ENCODE data around the gene FRYL.

The FRYL gene

GRCh38 chr4:48753159-48753558 is 26.9 kb downstream of the FRYL start:
- Histone ChIP-seq H3K9me3 (ENCODE audit: insufficient read depth, low read depth, low read length) (peaks cover 2% of the 10 kb centered on the region), H2AFZ (ENCODE audit: insufficient read depth, low read length, poor library complexity) (no peak overlapping the region), H3K4me3 (ENCODE audit: low read depth, low read length) (no peak overlapping the region), H2BK120ac (ENCODE audit: insufficient read depth, low read length, poor library complexity) (no peak overlapping the region), H3K4me2 (ENCODE audit: low read length) (no peak overlapping the region), H3K4me1 (ENCODE audit: control insufficient read depth in 1 of 2, insufficient read depth in 2 of 2, low read length in 2 of 2) (peaks cover 4 to 7% of the 10 kb centered on the region in 2 experiments), H3K79me1 (ENCODE audit: low read length) (no peaks in the 10 kb centered on the region), H3K79me2 (ENCODE audit: control insufficient read depth, insufficient read depth, low read length, poor library complexity) (no peaks in the 10 kb centered on the region), H3K4ac (ENCODE audit: low read depth, low read length) (no peak overlapping the region), H3K27ac (ENCODE audit: low read depth, low read length) (no peak overlapping the region), H4K8ac (ENCODE audit: low read depth, low read length) (no peak overlapping the region), H2AK5ac (ENCODE audit: low read length) (no peak overlapping the region), H3K27me3 (ENCODE audit: insufficient read depth, low read length) (no peaks in the 10 kb centered on the region), H3K9ac (ENCODE audit: low read length) (no peak overlapping the region), H3K18ac (ENCODE audit: low read length) (no peak overlapping the region), H3K23ac (ENCODE audit: low read length) (no peak overlapping the region), H4K12ac (ENCODE audit: low read depth, low read length) (no peak overlapping the region), H2BK12ac (ENCODE audit: low read length) (no peak overlapping the region), H4K91ac (ENCODE audit: low read depth, low read length) (no peak overlapping the region), H3K14ac (ENCODE audit: low read length) (no peak overlapping the region), H3K36me3 (ENCODE audit: control insufficient read depth in 1 of 2, insufficient read depth in 2 of 2, low read length in 2 of 2) (no peaks in the 10 kb centered on the region), H2BK5ac (ENCODE audit: low read depth, low read length, poor library complexity) (no peak overlapping the region)
- WGBS (ENCODE audit: extremely low coverage, insufficient coverage, insufficient read length), result no CpG with 5 or more reads among the region's 1 CpG
- DNase-seq, result no peak

GRCh38 chr4:48752726-48753125 is 27.4 kb downstream of the FRYL start:
- Histone ChIP-seq H3K27ac (ENCODE audit: low read depth, low read length) (no peak overlapping the region), H3K36me3 (ENCODE audit: control insufficient read depth in 1 of 2, insufficient read depth in 2 of 2, low read length in 2 of 2) (no peaks in the 10 kb centered on the region), H3K4me3 (ENCODE audit: low read depth, low read length) (no peak overlapping the region), H3K14ac (ENCODE audit: low read length) (no peak overlapping the region), H4K91ac (ENCODE audit: low read depth, low read length) (no peak overlapping the region), H3K79me2 (ENCODE audit: control insufficient read depth, insufficient read depth, low read length, poor library complexity) (no peaks in the 10 kb centered on the region), H3K9me3 (ENCODE audit: insufficient read depth, low read depth, low read length) (peaks cover 2% of the 10 kb centered on the region), H3K4me2 (ENCODE audit: low read length) (no peak overlapping the region), H3K4me1 (ENCODE audit: control insufficient read depth in 1 of 2, insufficient read depth in 2 of 2, low read length in 2 of 2) (peaks cover 4 to 7% of the 10 kb centered on the region in 2 experiments), H2AFZ (ENCODE audit: insufficient read depth, low read length, poor library complexity) (no peak overlapping the region), H2BK120ac (ENCODE audit: insufficient read depth, low read length, poor library complexity) (no peak overlapping the region), H4K8ac (ENCODE audit: low read depth, low read length) (no peak overlapping the region), H2BK5ac (ENCODE audit: low read depth, low read length, poor library complexity) (no peak overlapping the region), H4K12ac (ENCODE audit: low read depth, low read length) (no peak overlapping the region), H2BK12ac (ENCODE audit: low read length) (no peak overlapping the region), H2AK5ac (ENCODE audit: low read length) (no peak overlapping the region), H3K23ac (ENCODE audit: low read length) (no peak overlapping the region), H3K4ac (ENCODE audit: low read depth, low read length) (no peak overlapping the region), H3K18ac (ENCODE audit: low read length) (peak overlapping the region; percentile 75), H3K27me3 (ENCODE audit: insufficient read depth, low read length) (no peaks in the 10 kb centered on the region), H3K79me1 (ENCODE audit: low read length) (no peaks in the 10 kb centered on the region), H3K9ac (ENCODE audit: low read length) (no peak overlapping the region)
- no CpG with 5 or more reads among the region's 5 CpGs for WGBS (ENCODE audit: extremely low coverage, insufficient coverage, insufficient read length)
- DNase-seq, result no peak

GRCh38 chr4:48752246-48752645 is 27.8 kb downstream of the FRYL start:
- no peak overlapping the region for H4K8ac ChIP-seq (ENCODE audit: low read depth, low read length)
- H3K27ac ChIP-seq (ENCODE audit: low read depth, low read length), result no peak overlapping the region
- H3K23ac ChIP-seq (ENCODE audit: low read length), result no peak overlapping the region
- WGBS (ENCODE audit: extremely low coverage, insufficient coverage, insufficient read length), result no CpG with 5 or more reads among the region's 2 CpGs
- peak in 1 of 2 donors; percentile 55 for DNase-seq
- H2AK5ac ChIP-seq (ENCODE audit: low read length), result no peak overlapping the region
- no peak overlapping the region for H3K4ac ChIP-seq (ENCODE audit: low read depth, low read length)
- no peak overlapping the region for H3K4me3 ChIP-seq (ENCODE audit: low read depth, low read length)
- no peaks in the 10 kb centered on the region for H3K36me3 ChIP-seq (ENCODE audit: control insufficient read depth in 1 of 2, insufficient read depth in 2 of 2, low read length in 2 of 2)
- H3K4me1 ChIP-seq (ENCODE audit: control insufficient read depth in 1 of 2, insufficient read depth in 2 of 2, low read length in 2 of 2), result peaks cover 4 to 7% of the 10 kb centered on the region in 2 experiments
- no peak overlapping the region for H2BK120ac ChIP-seq (ENCODE audit: insufficient read depth, low read length, poor library complexity)
- no peaks in the 10 kb centered on the region for H3K79me1 ChIP-seq (ENCODE audit: low read length)
- peaks cover 2% of the 10 kb centered on the region for H3K9me3 ChIP-seq (ENCODE audit: insufficient read depth, low read depth, low read length)
- H2BK12ac ChIP-seq (ENCODE audit: low read length), result no peak overlapping the region
- H3K4me2 ChIP-seq (ENCODE audit: low read length), result no peak overlapping the region
- no peak overlapping the region for H2AFZ ChIP-seq (ENCODE audit: insufficient read depth, low read length, poor library complexity)
- no peak overlapping the region for H2BK5ac ChIP-seq (ENCODE audit: low read depth, low read length, poor library complexity)
- H3K9ac ChIP-seq (ENCODE audit: low read length), result no peak overlapping the region
- no peak overlapping the region for H4K12ac ChIP-seq (ENCODE audit: low read depth, low read length)
- no peaks in the 10 kb centered on the region for H3K27me3 ChIP-seq (ENCODE audit: insufficient read depth, low read length)
- no peak overlapping the region for H3K14ac ChIP-seq (ENCODE audit: low read length)
- no peaks in the 10 kb centered on the region for H3K79me2 ChIP-seq (ENCODE audit: control insufficient read depth, insufficient read depth, low read length, poor library complexity)
- H3K18ac ChIP-seq (ENCODE audit: low read length), result no peak overlapping the region
- no peak overlapping the region for H4K91ac ChIP-seq (ENCODE audit: low read depth, low read length)

DNA sequence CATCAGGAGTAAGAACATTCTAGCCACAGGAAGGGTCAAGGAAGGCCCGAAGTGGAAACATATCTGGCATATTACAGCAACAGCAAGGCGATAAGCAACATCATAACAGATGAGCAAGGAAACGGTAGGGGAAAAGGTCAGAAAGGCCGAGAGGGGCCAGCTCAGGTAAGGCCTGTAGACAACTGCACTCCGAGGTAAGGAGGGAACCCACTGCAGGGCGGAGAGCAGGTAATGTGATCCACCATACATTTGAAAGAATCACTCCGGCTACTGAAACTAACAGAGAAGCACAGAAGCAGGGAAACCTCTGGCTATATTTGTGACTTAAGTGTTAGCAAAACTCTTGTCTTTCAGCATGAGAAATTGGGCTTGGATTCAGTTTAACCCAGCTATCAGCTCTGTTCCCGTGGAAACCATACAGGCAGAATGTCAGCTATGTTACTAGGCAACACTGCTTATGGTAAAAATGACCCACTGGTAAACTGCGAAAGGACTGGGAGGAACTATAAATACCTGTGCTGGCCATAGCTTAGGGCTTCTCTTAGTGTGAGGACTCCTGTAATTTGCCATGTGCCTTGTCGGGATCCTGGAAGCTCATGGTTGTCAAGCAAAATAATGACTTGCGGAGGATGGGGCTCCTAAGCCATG is 31.0 kb downstream of the FRYL start:
- DNase-seq, result peak; percentile 48 to 88
- no peaks in the 10 kb centered on the region for H3K27me3 ChIP-seq (ENCODE audit: insufficient read depth, low read length)
- no peak overlapping the region for H3K27ac ChIP-seq (ENCODE audit: low read depth, low read length)
- peaks cover 3% of the 10 kb centered on the region for H3K79me2 ChIP-seq (ENCODE audit: control insufficient read depth, insufficient read depth, low read length, poor library complexity)
- no peak overlapping the region for H4K8ac ChIP-seq (ENCODE audit: low read depth, low read length)
- no peak overlapping the region for H4K91ac ChIP-seq (ENCODE audit: low read depth, low read length)
- H2BK120ac ChIP-seq (ENCODE audit: insufficient read depth, low read length, poor library complexity), result no peak overlapping the region
- no peak overlapping the region for H3K4me3 ChIP-seq (ENCODE audit: low read depth, low read length)
- H3K14ac ChIP-seq (ENCODE audit: low read length), result no peak overlapping the region
- no peak overlapping the region for H3K23ac ChIP-seq (ENCODE audit: low read length)
- WGBS (ENCODE audit: extremely low coverage, insufficient coverage, insufficient read length), result no CpG with 5 or more reads among the region's 11 CpGs
- no peak overlapping the region for H2AFZ ChIP-seq (ENCODE audit: insufficient read depth, low read length, poor library complexity)
- no peak overlapping the region for H3K9ac ChIP-seq (ENCODE audit: low read length)
- no peak overlapping the region for H3K4ac ChIP-seq (ENCODE audit: low read depth, low read length)
- H3K4me2 ChIP-seq (ENCODE audit: low read length), result no peak overlapping the region
- no peak overlapping the region for H2BK5ac ChIP-seq (ENCODE audit: low read depth, low read length, poor library complexity)
- H3K18ac ChIP-seq (ENCODE audit: low read length), result no peak overlapping the region
- no peaks in the 10 kb centered on the region for H3K79me1 ChIP-seq (ENCODE audit: low read length)
- no peak overlapping the region for H2BK12ac ChIP-seq (ENCODE audit: low read length)
- H3K4me1 ChIP-seq (ENCODE audit: control insufficient read depth in 1 of 2, insufficient read depth in 2 of 2, low read length in 2 of 2), result peaks cover 4 to 7% of the 10 kb centered on the region in 2 experiments
- no peaks in the 10 kb centered on the region for H3K36me3 ChIP-seq (ENCODE audit: control insufficient read depth in 1 of 2, insufficient read depth in 2 of 2, low read length in 2 of 2)
- no peak overlapping the region for H2AK5ac ChIP-seq (ENCODE audit: low read length)
- H4K12ac ChIP-seq (ENCODE audit: low read depth, low read length), result no peak overlapping the region
- no peaks in the 10 kb centered on the region for H3K9me3 ChIP-seq (ENCODE audit: insufficient read depth, low read depth, low read length)

Data from trophoblast cell (in vitro differentiated cells and primary cell).